ENCODE results near the gene SMARCD3.

- TF ChIP-seq CTCF (IDR thresholded peaks at IDR 0.05) = no peak
- no peak for TF ChIP-seq POLR2AphosphoS5 (IDR thresholded peaks at IDR 0.05)
- TF ChIP-seq EP300 (IDR thresholded peaks at IDR 0.05) = no peak
- TF ChIP-seq POLR2A (IDR thresholded peaks at IDR 0.05) = no peak
These were observed 5.5 kb downstream of the SMARCD3 start for GRCh38 chr7:151243045-151243349.

Data from gastroesophageal sphincter (tissue), 3 donors.